CD14-positive monocyte (primary cell): ENCODE results near the gene SCN2B. TPM values are rescaled to one million over a fixed set of nuclear protein-coding genes. Genes with fewer than 3 reads are reported as not detected.

Experiments used
- DNase-seq, 3 donors: peaks; one replicate each; pipeline ENCODE4 v3.0.0-alpha.2; 2011 to 2022
- H2AFZ ChIP-seq: 2 replicates; pipeline ENCODE4 v1.6.0; 2012; ENCODE audit warnings: mild to moderate bottlenecking, low read depth, low read length, inconsistent platforms; ENCODE audit not compliant: insufficient read depth, poor library complexity, severe bottlenecking
- H3K27ac ChIP-seq, 2 donors: 1 replicate in 1 of 2; 2 replicates in 1 of 2; pipeline ENCODE4 v1.5.1; 2012 to 2013; ENCODE audit warnings: low read length in 2 of 2, control low read depth in 1 of 2, inconsistent platforms in 1 of 2, low read depth in 1 of 2, mild to moderate bottlenecking in 1 of 2
- H3K27me3 ChIP-seq, 2 donors: one replicate each; pipeline versions ENCODE4 v1.6.0 to v1.6.1; 2011 to 2013; ENCODE audit warnings: low read length in 2 of 2; ENCODE audit not compliant: control insufficient read depth in 2 of 2, insufficient read depth in 2 of 2
- H3K36me3 ChIP-seq, 2 donors: replicated peaks in 1 of 2; 1 replicate in 1 of 2; 2 replicates in 1 of 2; pipeline versions ENCODE4 v1.5.1 to v1.6.1; 2012 to 2013; ENCODE audit warnings: low read length in 2 of 2, control low read depth in 1 of 2, inconsistent platforms in 1 of 2, mild to moderate bottlenecking in 1 of 2; ENCODE audit not compliant: insufficient read depth in 2 of 2, control insufficient read depth in 1 of 2
- H3K4me1 ChIP-seq, 2 donors: 1 replicate in 1 of 2; 2 replicates in 1 of 2; pipeline versions ENCODE4 v1.5.1 to v1.6.1; 2012 to 2013; ENCODE audit warnings: low read length in 2 of 2, control low read depth in 1 of 2, inconsistent platforms in 1 of 2, mild to moderate bottlenecking in 1 of 2, moderate library complexity in 1 of 2; ENCODE audit not compliant: insufficient read depth in 2 of 2, control insufficient read depth in 1 of 2
- H3K4me2 ChIP-seq: replicated peaks from 2 replicates; pipeline ENCODE3; 2012; ENCODE audit warnings: low read length, moderate library complexity, mild to moderate bottlenecking; ENCODE audit not compliant: poor library complexity, severe bottlenecking; ENCODE audit errors: extremely low read depth
- H3K4me3 ChIP-seq, 3 experiments: fragments of 200-600 bp in 1 of 3; sonication (generic) in 1 of 3; replicated peaks in 1 of 3; 1 replicate in 2 of 3; 2 replicates in 1 of 3; pipeline ENCODE4 v1.5.1; 2011 to 2013; ENCODE audit warnings: low read length in 3 of 3, mild to moderate bottlenecking in 3 of 3, control low read depth in 2 of 3, low read depth in 2 of 3, inconsistent platforms in 1 of 3, moderate library complexity in 1 of 3
- H3K79me2 ChIP-seq: 2 replicates; pipeline ENCODE4 v1.6.0; 2012; ENCODE audit warnings: mild to moderate bottlenecking, control low read depth, inconsistent platforms, low read length, moderate library complexity; ENCODE audit not compliant: insufficient read depth
- H3K9ac ChIP-seq: 2 replicates; pipeline ENCODE4 v1.6.0; 2017; ENCODE audit warnings: low read length, mild to moderate bottlenecking; ENCODE audit not compliant: insufficient read depth, poor library complexity, severe bottlenecking
- H3K9me3 ChIP-seq, 2 donors: replicated peaks in 1 of 2; 1 replicate in 1 of 2; 2 replicates in 1 of 2; pipeline versions ENCODE4 v1.5.1 to v1.6.1; 2012 to 2013; ENCODE audit warnings: low read length in 2 of 2, control low read depth in 1 of 2; ENCODE audit not compliant: control insufficient read depth in 1 of 2, insufficient read depth in 1 of 2
- H4K20me1 ChIP-seq: 2 replicates; pipeline ENCODE4 v1.6.0; 2012; ENCODE audit warnings: mild to moderate bottlenecking, low read length, control low read depth, moderate library complexity; ENCODE audit not compliant: insufficient read depth
- H3K27ac Mint-ChIP-seq, 7 donors: one replicate each; pipeline ENCODE4 v1.8.0; 2020; ENCODE audit warnings: mild to moderate bottlenecking in 7 of 7, mixed read lengths in 7 of 7, moderate library complexity in 6 of 7, inconsistent platforms in 2 of 7
- H3K27me3 Mint-ChIP-seq, 3 donors: one replicate each; pipeline ENCODE4 v1.8.0; 2021 to 2022; ENCODE audit warnings: low read depth in 3 of 3, mild to moderate bottlenecking in 3 of 3, mixed read lengths in 3 of 3, moderate library complexity in 3 of 3, inconsistent platforms in 1 of 3
- H3K36me3 Mint-ChIP-seq, 2 donors: one replicate each; pipeline ENCODE4 v1.8.0; 2020; ENCODE audit warnings: mixed read lengths in 2 of 2, inconsistent platforms in 1 of 2, mild to moderate bottlenecking in 1 of 2
- H3K4me1 Mint-ChIP-seq: one replicate; pipeline ENCODE4 v1.8.0; 2020; ENCODE audit warnings: mild to moderate bottlenecking, mixed read lengths
- H3K4me3 Mint-ChIP-seq, 2 donors: one replicate each; pipeline ENCODE4 v1.8.0; 2020; ENCODE audit warnings: mild to moderate bottlenecking in 2 of 2, mixed read lengths in 2 of 2, moderate library complexity in 1 of 2
- H3K9me3 Mint-ChIP-seq, 7 donors: one replicate each; pipeline ENCODE4 v1.8.0; 2020 to 2022; ENCODE audit warnings: mixed read lengths in 7 of 7, mild to moderate bottlenecking in 6 of 7, moderate library complexity in 6 of 7, inconsistent platforms in 2 of 7
- WGBS: methylation state at CpG from one replicate; pipeline ENCODE4 v1.1.5; 2013; ENCODE audit warnings: missing lambda C conversion rate; ENCODE audit not compliant: insufficient coverage; 5-methylcytosine and 5-hydroxymethylcytosine counted together
- intact Hi-C, 2 donors: fragments of 100-400 bp; cut with micrococcal nuclease; formaldehyde crosslinking; loops; one replicate each; pipeline versions ENCODE4 v1.15.0 to v1.15.1; 2023
- polyA plus RNA-seq, 3 donors: library from polyadenylated mRNA; depleted of rRNA in 1 of 3; unstranded in 2 of 3; stranded (reverse) in 1 of 3; fragments of 300-500 nt in 2 of 3; fragments of >200 nt in 1 of 3; fragmentation: Illumina TruSeq in 2 of 3; gene quantifications; 1 replicate in 2 of 3; 2 replicates in 1 of 3; pipeline ENCODE4 v1.2.3, GENCODE V29; 2012 to 2021
- TF ChIP-seq, protein P1 (sequence below): fragments of 200-600 bp; IDR thresholded peaks from one replicate; pipeline ENCODE4 v1.8.0; 2022; ENCODE audit warnings: antibody characterized with exemption, mild to moderate bottlenecking

Gene SCN2B
- polyA plus RNA-seq, 3 donors: 0.01 TPM; not detected in 2

DNA sequence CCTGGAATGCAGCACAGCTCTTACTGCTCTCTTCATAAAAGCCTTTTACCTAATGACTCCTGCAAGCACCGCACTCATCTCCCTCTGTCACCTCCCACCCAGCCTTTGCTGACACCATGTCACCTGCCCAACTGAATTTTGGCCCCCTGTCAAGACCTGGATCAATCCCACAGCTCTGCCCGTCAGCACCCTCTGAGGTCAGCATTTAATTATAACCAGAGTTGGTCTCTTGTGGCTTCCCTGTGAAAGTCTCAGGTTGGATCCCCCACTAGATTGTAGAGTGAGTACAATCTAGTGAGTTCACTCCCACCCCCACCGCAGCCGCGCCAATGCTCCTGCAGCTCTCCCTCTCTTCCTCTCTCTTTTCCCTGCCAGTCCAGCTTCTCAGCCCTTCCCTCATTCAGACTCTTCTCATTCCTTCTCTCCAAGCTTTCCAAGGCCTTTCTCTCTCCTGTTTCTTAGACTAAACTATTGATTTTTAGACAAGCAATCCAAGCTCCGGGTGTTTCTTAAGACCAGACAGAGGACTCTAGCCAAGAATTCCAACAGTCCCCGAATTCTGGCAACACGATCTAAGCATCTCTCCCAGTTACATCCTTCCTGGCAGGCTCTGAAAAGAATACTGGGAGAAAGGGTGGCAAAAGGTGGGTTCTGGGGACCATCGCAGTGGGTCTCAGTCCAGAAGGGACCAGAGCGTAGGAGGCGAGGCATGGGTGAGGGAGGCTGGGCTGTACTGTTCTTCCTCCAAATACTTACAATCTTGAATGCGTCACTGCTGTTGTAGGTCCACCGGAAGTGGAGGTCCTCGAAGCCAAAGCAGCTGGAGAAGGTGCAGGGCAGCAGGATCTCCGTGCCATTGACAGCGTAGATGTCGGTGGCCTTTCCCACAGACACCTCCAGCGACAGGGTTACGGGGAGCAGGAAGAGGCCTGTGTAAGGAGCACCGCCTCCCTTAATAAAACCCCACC, 31.9 kb downstream of the SCN2B start:
- Mint-ChIP-seq H3K4me3 (peak overlapping the region; percentile 51 to 80), H3K4me1 (peaks cover 48% of the 10 kb centered on the region), H3K36me3 (peaks cover 0 to 3% of the 10 kb centered on the region in 2 donors), H3K27me3 (peaks cover 3 to 17% (median 14%) of the 10 kb centered on the region in 3 donors), H3K9me3 (peaks cover 0 to 5% (median 0%) of the 10 kb centered on the region in 7 donors), H3K27ac (peak overlapping the region in 3 of 7 donors; percentile 0 to 28 (median 19))
- intact Hi-C loops: loop anchor here (2.0 to 10.0 kb wide), 7 partner anchors 43 to 344 kb away; partner anchors contain the start of gene UBE4A (in 1 of the 2)
- Histone ChIP-seq H3K79me2 (no peaks in the 10 kb centered on the region), H3K4me2 (peak overlapping the region; percentile 80), H3K36me3 (no peaks in the 10 kb centered on the region), H3K9ac (no peak overlapping the region), H3K9me3 (no peaks in the 10 kb centered on the region), H3K27ac (no peak overlapping the region), H3K4me1 (peaks cover 34 to 48% of the 10 kb centered on the region in 2 donors), H3K4me3 (peak overlapping the region in 1 of 3 experiments; percentile 84), H4K20me1 (no peaks in the 10 kb centered on the region), H2AFZ (no peak overlapping the region), H3K27me3 (peaks cover 0 to 2% of the 10 kb centered on the region in 2 donors)
- TF ChIP-seq, protein P1, sequence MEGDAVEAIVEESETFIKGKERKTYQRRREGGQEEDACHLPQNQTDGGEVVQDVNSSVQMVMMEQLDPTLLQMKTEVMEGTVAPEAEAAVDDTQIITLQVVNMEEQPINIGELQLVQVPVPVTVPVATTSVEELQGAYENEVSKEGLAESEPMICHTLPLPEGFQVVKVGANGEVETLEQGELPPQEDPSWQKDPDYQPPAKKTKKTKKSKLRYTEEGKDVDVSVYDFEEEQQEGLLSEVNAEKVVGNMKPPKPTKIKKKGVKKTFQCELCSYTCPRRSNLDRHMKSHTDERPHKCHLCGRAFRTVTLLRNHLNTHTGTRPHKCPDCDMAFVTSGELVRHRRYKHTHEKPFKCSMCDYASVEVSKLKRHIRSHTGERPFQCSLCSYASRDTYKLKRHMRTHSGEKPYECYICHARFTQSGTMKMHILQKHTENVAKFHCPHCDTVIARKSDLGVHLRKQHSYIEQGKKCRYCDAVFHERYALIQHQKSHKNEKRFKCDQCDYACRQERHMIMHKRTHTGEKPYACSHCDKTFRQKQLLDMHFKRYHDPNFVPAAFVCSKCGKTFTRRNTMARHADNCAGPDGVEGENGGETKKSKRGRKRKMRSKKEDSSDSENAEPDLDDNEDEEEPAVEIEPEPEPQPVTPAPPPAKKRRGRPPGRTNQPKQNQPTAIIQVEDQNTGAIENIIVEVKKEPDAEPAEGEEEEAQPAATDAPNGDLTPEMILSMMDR: no peak
- no peak for DNase-seq
- WGBS: 74% methylated on average over 12 of the region's 20 CpGs

DNA sequence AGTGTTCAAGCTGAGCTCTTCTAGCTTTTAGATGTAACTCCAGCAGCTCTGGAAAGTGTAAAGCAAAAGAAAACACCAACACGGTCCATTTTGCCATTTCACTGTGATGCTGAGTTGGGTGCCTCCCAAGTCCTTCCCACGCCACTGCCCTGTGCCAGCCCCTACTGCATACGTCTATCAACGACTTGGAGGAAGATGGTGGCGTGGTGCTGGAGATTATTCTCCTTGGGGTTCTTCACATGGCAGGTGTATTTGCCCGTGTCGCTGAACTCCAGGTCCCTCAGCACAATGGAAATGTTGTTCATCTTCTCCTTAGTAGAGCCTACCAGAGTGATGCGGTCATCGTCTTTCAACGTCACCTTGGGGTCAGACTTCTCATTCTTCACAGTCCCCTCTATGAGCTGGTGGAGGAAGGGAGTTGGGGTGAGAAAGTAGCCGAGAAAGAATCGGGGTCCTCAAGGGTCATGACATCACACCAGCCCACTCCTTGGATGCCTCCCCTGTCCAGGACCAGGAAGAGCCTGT, 32.7 kb downstream of the SCN2B start:
- H3K27me3 ChIP-seq: peaks cover 0 to 2% of the 10 kb centered on the region in 2 donors
- peaks cover 6 to 18% (median 14%) of the 10 kb centered on the region in 3 donors for H3K27me3 Mint-ChIP-seq
- H3K4me3 Mint-ChIP-seq: no peak overlapping the region
- H3K79me2 ChIP-seq: no peaks in the 10 kb centered on the region
- H4K20me1 ChIP-seq: no peaks in the 10 kb centered on the region
- peaks cover 53% of the 10 kb centered on the region for H3K4me1 Mint-ChIP-seq
- peaks cover 34 to 49% of the 10 kb centered on the region in 2 donors for H3K4me1 ChIP-seq
- H3K9ac ChIP-seq: no peak overlapping the region
- TF ChIP-seq, protein P1: no peak
- no peak for DNase-seq
- no peaks in the 10 kb centered on the region for H3K36me3 ChIP-seq
- WGBS: 83% methylated on average over 1 of the region's 12 CpGs
- H3K27ac ChIP-seq: no peak overlapping the region
- peak overlapping the region in 3 of 7 donors; percentile 4 to 93 (median 19) for H3K27ac Mint-ChIP-seq
- peaks cover 0 to 3% of the 10 kb centered on the region in 2 donors for H3K36me3 Mint-ChIP-seq
- H3K9me3 Mint-ChIP-seq: peaks cover 0 to 3% (median 0%) of the 10 kb centered on the region in 7 donors
- no peak overlapping the region for H3K4me2 ChIP-seq
- no peak overlapping the region for H3K4me3 ChIP-seq
- intact Hi-C loops: loop anchor here (2.0 to 10.0 kb wide), 5 partner anchors 55 to 345 kb away; no protein-coding TSS in a partner anchor
- H2AFZ ChIP-seq: no peak overlapping the region
- H3K9me3 ChIP-seq: no peaks in the 10 kb centered on the region
